GM12872 (cell line): ENCODE results near the gene SMARCD3.

ENCODE experiments used
- CTCF ChIP-seq: IDR thresholded peaks from 3 replicates; pipeline ENCODE4 v1.5.1; 2011; ENCODE audit warnings: low read depth, mild to moderate bottlenecking, low read length, moderate library complexity; ENCODE audit not compliant: insufficient read depth

The SMARCD3 gene

GRCh38 chr7:151205730-151206129 lies 42.8 kb downstream of the SMARCD3 start:
- TF ChIP-seq CTCF, result no peak

GRCh38 chr7:151204383-151205032 lies 44.0 kb downstream of the SMARCD3 start:
- TF ChIP-seq CTCF, result no peak

DNA sequence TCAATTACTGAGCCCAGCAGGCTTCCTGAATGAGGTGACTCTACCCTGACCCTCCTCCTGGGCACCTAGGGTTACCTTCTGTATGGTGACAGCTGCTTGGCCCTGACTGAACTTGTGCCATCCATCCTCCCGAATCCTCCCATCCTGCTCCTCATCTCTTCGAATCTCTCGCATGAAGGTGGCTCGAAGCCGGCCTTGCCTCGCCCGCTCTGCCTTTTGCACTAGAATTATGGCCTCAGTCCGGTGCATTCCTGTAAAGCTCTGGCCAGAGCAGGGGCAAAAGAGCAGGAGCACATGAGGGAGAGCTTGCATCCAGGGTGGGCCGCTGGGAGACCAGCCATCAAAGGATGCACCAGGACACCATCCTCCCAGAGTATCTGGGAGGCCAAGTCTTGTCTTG lies 45.7 kb downstream of the SMARCD3 start:
- TF ChIP-seq CTCF, result no peak

DNA sequence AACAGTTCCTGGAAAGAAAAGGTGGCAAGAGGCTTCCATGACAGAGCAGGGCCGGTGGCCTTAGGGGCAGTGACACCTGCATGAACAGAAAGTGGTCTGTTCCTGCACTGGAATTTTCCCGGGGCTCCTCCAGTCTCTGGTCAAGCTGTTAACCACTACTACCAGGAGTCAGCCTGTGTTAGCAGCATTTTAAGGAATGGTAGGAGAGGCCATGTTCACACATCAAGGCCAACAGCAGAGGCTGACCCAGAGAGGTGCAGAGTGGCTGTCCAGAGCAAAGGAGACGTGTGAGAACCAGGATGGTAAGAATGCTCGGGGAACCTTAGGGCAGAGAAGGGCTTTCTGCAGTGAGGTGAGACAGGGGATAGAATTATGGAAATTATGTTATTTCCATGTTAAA lies 46.7 kb downstream of the SMARCD3 start:
- no peak for TF ChIP-seq CTCF

GRCh38 chr7:151201344-151201743 lies 47.1 kb downstream of the SMARCD3 start:
- no peak for TF ChIP-seq CTCF

- TF ChIP-seq CTCF, result no peak
Observed at GRCh38 chr7:151198945-151199848, 49.3 kb downstream of the SMARCD3 start.

DNA sequence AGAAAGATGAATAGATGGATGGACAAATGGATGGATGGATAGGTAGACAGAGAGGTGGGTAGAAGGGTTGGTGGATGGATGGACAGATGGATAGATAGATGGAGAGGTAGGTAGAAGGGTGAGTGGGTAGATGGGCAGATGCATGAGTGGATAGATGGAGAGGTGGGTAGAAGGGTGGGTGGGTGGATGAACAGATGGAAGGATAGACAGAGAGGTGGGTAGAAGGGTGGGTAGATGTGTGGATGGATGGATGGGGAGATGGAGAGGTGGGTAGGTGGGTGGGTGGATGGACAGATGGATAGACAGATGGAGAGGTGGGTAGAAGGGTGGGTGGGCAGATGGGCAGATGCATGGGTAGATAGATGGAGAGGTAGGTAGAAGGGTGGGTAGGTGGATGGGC lies 50.6 kb downstream of the SMARCD3 start:
- TF ChIP-seq CTCF, result no peak
